Stimulated activated memory B cell treated with anti-CD40 and anti-IgM and Interleukin-4, amounts not matched to agents 10 μg/mL and 1 μg/mL and 100 μg/mL, for 72 hours (primary cell): ENCODE results near the gene ZNF775.

Experiments used
- ATAC-seq: fragments of 150-1000 bp; cut with Tn5 transposase; 2 replicates; pipeline ENCODE4 v1.10.0; 2021
- H3K27ac Mint-ChIP-seq: one replicate; pipeline ENCODE4 v1.8.0; 2022; ENCODE audit warnings: mild to moderate bottlenecking, mixed read lengths
- H3K27me3 Mint-ChIP-seq: one replicate; pipeline ENCODE4 v1.8.0; 2022; ENCODE audit warnings: mixed read lengths
- H3K36me3 Mint-ChIP-seq: one replicate; pipeline ENCODE4 v1.8.0; 2022; ENCODE audit warnings: mixed read lengths
- H3K4me1 Mint-ChIP-seq: one replicate; pipeline ENCODE4 v1.8.0; 2022; ENCODE audit warnings: mixed read lengths
- H3K4me3 Mint-ChIP-seq: one replicate; pipeline ENCODE4 v1.8.0; 2022; ENCODE audit warnings: mild to moderate bottlenecking, moderate library complexity, mixed read lengths
- H3K9me3 Mint-ChIP-seq: one replicate; pipeline ENCODE4 v1.8.0; 2022; ENCODE audit warnings: mixed read lengths

The ZNF775 gene

DNA sequence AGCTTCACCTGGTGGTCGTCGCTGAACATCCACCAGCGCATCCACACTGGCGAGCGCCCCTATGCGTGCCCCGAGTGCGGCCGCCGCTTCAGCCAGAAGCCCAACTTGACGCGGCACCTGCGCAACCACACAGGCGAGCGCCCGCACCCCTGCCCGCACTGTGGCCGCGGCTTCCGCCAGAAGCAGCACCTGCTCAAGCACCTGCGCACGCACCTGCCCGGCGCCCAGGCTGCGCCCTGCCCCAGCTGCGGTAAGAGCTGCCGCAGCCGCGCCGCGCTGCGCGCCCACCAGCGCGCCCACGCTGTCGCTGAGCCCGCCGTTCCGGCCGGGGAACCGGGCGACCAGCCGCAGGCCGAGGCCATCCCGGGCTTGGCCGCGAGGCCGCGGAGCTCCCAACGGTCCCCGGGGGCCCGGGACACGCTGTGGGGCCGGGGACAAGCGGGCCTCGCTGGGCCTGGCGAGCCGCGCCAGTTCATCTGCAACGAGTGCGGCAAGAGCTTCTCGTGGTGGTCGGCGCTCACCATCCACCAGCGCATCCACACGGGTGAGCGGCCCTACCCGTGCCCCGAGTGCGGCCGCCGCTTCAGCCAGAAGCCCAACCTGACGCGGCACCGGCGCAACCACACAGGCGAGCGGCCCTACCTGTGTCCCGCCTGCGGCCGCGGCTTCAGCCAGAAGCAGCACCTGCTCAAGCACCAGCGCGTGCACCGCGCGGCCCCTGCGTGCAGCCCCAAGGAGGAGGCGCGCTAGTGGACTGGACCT, 18.4 kb downstream of the ZNF775 start:
- H3K27ac Mint-ChIP-seq: no peak overlapping the region
- peaks cover 36% of the 10 kb centered on the region for H3K4me1 Mint-ChIP-seq
- no peaks in the 10 kb centered on the region for H3K27me3 Mint-ChIP-seq
- H3K36me3 Mint-ChIP-seq: peaks cover 36% of the 10 kb centered on the region
- H3K4me3 Mint-ChIP-seq: no peak overlapping the region
- peak; percentile 21 for ATAC-seq
- no peaks in the 10 kb centered on the region for H3K9me3 Mint-ChIP-seq

GRCh38 chr7:150398108-150398964, 19.2 kb downstream of the ZNF775 start:
- Mint-ChIP-seq H3K4me3 (no peak overlapping the region), H3K9me3 (no peaks in the 10 kb centered on the region), H3K27me3 (no peaks in the 10 kb centered on the region), H3K36me3 (peaks cover 29% of the 10 kb centered on the region), H3K4me1 (peaks cover 44% of the 10 kb centered on the region), H3K27ac (no peak overlapping the region)
- no peak for ATAC-seq

- Mint-ChIP-seq H3K4me3 (no peak overlapping the region), H3K27ac (no peak overlapping the region), H3K27me3 (no peaks in the 10 kb centered on the region), H3K4me1 (peaks cover 50% of the 10 kb centered on the region), H3K9me3 (no peaks in the 10 kb centered on the region), H3K36me3 (peaks cover 29% of the 10 kb centered on the region)
- no peak for ATAC-seq
Measured at GRCh38 chr7:150398965-150399320, 19.8 kb downstream of the ZNF775 start.

DNA sequence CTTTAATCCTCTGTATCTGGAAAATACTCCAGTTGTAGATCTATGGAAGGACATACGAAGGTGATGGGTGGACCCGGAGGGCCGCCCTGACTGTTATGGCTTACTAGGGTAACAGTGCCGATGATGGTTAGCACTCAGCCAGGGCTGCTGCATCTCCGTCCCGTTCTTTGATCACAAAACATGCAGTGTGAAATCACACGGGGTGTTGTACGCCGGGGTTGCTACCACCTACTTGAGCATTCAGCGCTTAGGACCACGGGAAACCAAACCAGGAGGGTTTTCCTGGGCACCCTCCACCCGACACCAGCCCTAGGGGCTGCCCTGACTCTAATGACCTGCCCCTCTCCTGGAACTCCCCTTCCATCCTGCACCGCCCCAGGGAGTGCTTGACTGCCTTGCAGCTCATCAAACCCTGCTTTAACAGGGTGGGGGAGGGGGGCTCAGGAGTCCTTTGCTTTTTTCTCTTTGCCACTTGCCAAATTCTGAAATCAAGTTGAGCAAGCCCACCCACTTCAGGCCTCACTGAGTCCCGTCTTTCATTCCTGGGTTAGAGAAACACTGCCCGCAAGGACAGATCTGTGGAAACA, 20.4 kb downstream of the ZNF775 start:
- Mint-ChIP-seq H3K27ac (peak overlapping the region; percentile 93), H3K27me3 (no peaks in the 10 kb centered on the region), H3K4me1 (peaks cover 51% of the 10 kb centered on the region), H3K4me3 (no peak overlapping the region), H3K36me3 (peaks cover 24% of the 10 kb centered on the region), H3K9me3 (no peaks in the 10 kb centered on the region)
- no peak for ATAC-seq

- ATAC-seq: peak; percentile 37
- H3K4me1 Mint-ChIP-seq: peaks cover 54% of the 10 kb centered on the region
- H3K27ac Mint-ChIP-seq: peak overlapping the region; percentile 93
- no peaks in the 10 kb centered on the region for H3K27me3 Mint-ChIP-seq
- H3K36me3 Mint-ChIP-seq: peaks cover 21% of the 10 kb centered on the region
- no peaks in the 10 kb centered on the region for H3K9me3 Mint-ChIP-seq
- H3K4me3 Mint-ChIP-seq: no peak overlapping the region
Measured at GRCh38 chr7:150400008-150400787, 21.1 kb downstream of the ZNF775 start.

GRCh38 chr7:150400788-150401423, 21.8 kb downstream of the ZNF775 start:
- ATAC-seq: no peak
- Mint-ChIP-seq H3K4me3 (no peak overlapping the region), H3K4me1 (peaks cover 59% of the 10 kb centered on the region), H3K27ac (peak overlapping the region; percentile 93), H3K9me3 (no peaks in the 10 kb centered on the region), H3K27me3 (no peaks in the 10 kb centered on the region), H3K36me3 (peaks cover 26% of the 10 kb centered on the region)

DNA sequence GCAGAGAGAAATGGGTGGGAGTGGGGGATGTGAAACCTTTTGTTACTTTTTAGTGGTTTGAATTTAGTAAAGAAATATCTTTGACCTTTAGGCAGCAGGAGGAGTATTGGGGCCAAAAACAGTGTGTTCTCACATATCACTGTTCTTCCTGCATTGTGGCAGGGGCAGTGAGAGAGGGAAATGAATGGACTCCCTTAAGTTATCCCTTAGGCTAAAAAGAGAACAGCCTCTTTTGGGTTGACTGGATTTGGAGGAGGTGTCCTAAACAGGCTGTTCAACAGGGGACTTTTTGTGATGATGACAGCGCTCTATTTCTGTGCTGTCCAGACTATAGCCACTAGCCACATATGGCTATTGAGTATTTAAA, 22.3 kb downstream of the ZNF775 start:
- H3K36me3 Mint-ChIP-seq: peaks cover 23% of the 10 kb centered on the region
- ATAC-seq: peak; percentile 5
- H3K9me3 Mint-ChIP-seq: no peaks in the 10 kb centered on the region
- no peaks in the 10 kb centered on the region for H3K27me3 Mint-ChIP-seq
- no peak overlapping the region for H3K4me3 Mint-ChIP-seq
- peak overlapping the region; percentile 93 for H3K27ac Mint-ChIP-seq
- H3K4me1 Mint-ChIP-seq: peaks cover 64% of the 10 kb centered on the region

DNA sequence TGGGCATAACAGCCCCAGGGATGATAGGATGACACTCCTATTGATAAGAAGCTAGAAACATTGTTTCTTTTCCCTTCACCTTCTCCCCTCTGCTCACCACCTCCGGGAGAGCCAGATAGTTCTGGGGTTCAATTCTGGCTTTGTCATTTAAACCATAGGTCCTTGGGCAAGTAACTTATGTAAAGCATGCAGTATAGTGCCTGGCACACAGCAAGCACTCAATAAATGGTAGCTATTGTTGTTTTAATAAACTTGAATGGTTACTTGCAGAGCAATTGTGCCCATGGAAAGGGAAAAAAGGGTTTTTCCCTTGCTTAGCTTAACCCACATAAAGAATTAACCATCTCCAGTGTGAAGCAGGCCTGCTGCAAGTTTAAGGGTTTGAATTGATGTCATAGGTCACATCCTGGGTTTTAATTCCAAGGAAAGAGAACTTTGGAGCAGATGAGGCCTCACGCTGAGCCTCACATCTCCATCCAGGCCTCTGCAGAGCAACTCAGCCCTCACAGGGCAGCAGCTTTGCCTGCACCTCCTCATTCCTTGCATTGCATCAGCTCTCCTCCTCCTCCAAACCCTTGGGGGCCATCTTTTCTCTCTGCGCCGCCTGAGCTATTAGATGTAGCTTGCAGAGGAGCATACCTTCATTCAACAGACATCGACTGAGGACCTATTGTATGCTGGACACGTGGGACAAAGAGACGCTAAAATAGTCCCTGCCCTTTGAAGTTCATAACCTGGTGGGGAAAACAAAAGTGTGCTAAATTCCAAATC, 22.9 kb downstream of the ZNF775 start:
- H3K9me3 Mint-ChIP-seq: no peaks in the 10 kb centered on the region
- peaks cover 25% of the 10 kb centered on the region for H3K36me3 Mint-ChIP-seq
- H3K4me3 Mint-ChIP-seq: no peak overlapping the region
- no peaks in the 10 kb centered on the region for H3K27me3 Mint-ChIP-seq
- H3K4me1 Mint-ChIP-seq: peaks cover 68% of the 10 kb centered on the region
- H3K27ac Mint-ChIP-seq: peak overlapping the region; percentile 93
- no peak for ATAC-seq

DNA sequence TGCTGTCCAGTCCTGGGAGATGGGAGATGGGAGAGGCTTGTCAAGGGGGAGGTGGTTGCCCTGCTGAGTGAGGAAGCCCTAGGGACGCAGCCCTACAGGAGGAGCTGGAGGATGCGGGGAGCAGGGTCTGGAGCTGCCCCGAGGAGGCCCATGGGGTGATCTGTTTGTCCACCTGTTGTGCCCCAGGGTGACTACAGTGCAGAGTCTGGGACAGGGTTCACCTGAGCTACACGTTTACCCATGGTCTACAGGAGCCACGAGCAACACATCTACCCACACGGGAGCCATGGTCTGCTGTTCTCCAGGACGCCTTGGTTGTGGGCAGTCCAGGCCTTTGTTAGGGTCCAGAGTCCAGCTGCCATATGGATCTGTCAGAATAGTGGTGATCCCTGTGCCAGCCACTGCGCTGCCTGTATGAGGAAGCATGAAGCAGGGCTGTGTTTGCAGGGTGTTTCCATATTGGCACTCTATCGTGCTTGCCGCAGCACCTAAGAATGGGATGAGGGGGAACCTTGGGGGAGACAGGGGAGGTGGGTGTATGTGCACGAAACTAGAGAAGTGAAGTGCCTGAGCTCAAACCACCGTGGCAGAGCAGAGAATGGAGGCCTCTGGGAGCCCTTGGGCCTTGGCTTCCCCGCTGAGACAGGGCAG, 23.7 kb downstream of the ZNF775 start:
- no peaks in the 10 kb centered on the region for H3K9me3 Mint-ChIP-seq
- ATAC-seq: no peak
- H3K36me3 Mint-ChIP-seq: peaks cover 28% of the 10 kb centered on the region
- peak overlapping the region; percentile 93 for H3K27ac Mint-ChIP-seq
- peaks cover 72% of the 10 kb centered on the region for H3K4me1 Mint-ChIP-seq
- H3K27me3 Mint-ChIP-seq: no peaks in the 10 kb centered on the region
- no peak overlapping the region for H3K4me3 Mint-ChIP-seq

GRCh38 chr7:150403376-150404171, 24.4 kb downstream of the ZNF775 start:
- H3K4me1 Mint-ChIP-seq: peaks cover 76% of the 10 kb centered on the region
- H3K36me3 Mint-ChIP-seq: peaks cover 24% of the 10 kb centered on the region
- no peaks in the 10 kb centered on the region for H3K9me3 Mint-ChIP-seq
- H3K27ac Mint-ChIP-seq: peak overlapping the region; percentile 93
- H3K4me3 Mint-ChIP-seq: peak overlapping the region; percentile 91
- no peaks in the 10 kb centered on the region for H3K27me3 Mint-ChIP-seq
- no peak for ATAC-seq

- peaks cover 24% of the 10 kb centered on the region for H3K36me3 Mint-ChIP-seq
- peaks cover 83% of the 10 kb centered on the region for H3K4me1 Mint-ChIP-seq
- no peaks in the 10 kb centered on the region for H3K27me3 Mint-ChIP-seq
- H3K4me3 Mint-ChIP-seq: peak overlapping the region; percentile 91
- peak overlapping the region; percentile 93 for H3K27ac Mint-ChIP-seq
- ATAC-seq: no peak
- no peaks in the 10 kb centered on the region for H3K9me3 Mint-ChIP-seq
Measured at GRCh38 chr7:150404172-150404804, 25.2 kb downstream of the ZNF775 start.

GRCh38 chr7:150404805-150405583, 25.9 kb downstream of the ZNF775 start:
- peaks cover 83% of the 10 kb centered on the region for H3K4me1 Mint-ChIP-seq
- H3K27me3 Mint-ChIP-seq: no peaks in the 10 kb centered on the region
- peak overlapping the region; percentile 91 for H3K4me3 Mint-ChIP-seq
- no peaks in the 10 kb centered on the region for H3K9me3 Mint-ChIP-seq
- H3K27ac Mint-ChIP-seq: peak overlapping the region; percentile 93
- H3K36me3 Mint-ChIP-seq: peaks cover 28% of the 10 kb centered on the region
- peak; percentile 69 for ATAC-seq
